Mesenchymal stem cell (in vitro differentiated cells and primary cell): ENCODE data around the gene CPXM2. TPM values are rescaled to one million over a fixed set of nuclear protein-coding genes. Genes with fewer than 3 reads are reported as not detected.

Source experiments
- DNase-seq: peaks from one replicate; pipeline ENCODE4 v3.0.0-alpha.2; 2013
- H2AFZ ChIP-seq: one replicate; pipeline ENCODE4 v1.6.1; 2013; ENCODE audit warnings: low read depth, mild to moderate bottlenecking, control low read depth, inconsistent platforms, low read length, moderate library complexity
- H2AK5ac ChIP-seq: 2 replicates; pipeline ENCODE4 v1.6.1; 2013; ENCODE audit warnings: low read length, moderate library complexity, mild to moderate bottlenecking, inconsistent platforms; ENCODE audit not compliant: severe bottlenecking
- H2BK120ac ChIP-seq: one replicate; pipeline ENCODE4 v1.6.1; 2013; ENCODE audit warnings: low read depth, mild to moderate bottlenecking, inconsistent platforms, low read length, moderate library complexity
- H2BK12ac ChIP-seq, 2 experiments: one replicate each; pipeline ENCODE4 v1.6.1; 2013; ENCODE audit warnings: inconsistent platforms in 2 of 2, low read length in 2 of 2, mild to moderate bottlenecking in 2 of 2, moderate library complexity in 2 of 2, control low read depth in 1 of 2
- H2BK15ac ChIP-seq: one replicate; pipeline ENCODE4 v1.6.1; 2013; ENCODE audit warnings: mild to moderate bottlenecking, low read depth, inconsistent platforms; ENCODE audit not compliant: poor library complexity, severe bottlenecking
- H2BK5ac ChIP-seq: 2 replicates; pipeline ENCODE4 v1.6.1; 2013; ENCODE audit warnings: low read depth, mild to moderate bottlenecking, low read length, control low read depth, inconsistent platforms; ENCODE audit not compliant: poor library complexity, severe bottlenecking
- H3K14ac ChIP-seq, 2 experiments: one replicate each; pipeline ENCODE4 v1.6.1; 2013; ENCODE audit warnings: inconsistent platforms in 2 of 2, low read length in 2 of 2, control low read depth in 1 of 2, mild to moderate bottlenecking in 1 of 2, moderate library complexity in 1 of 2
- H3K18ac ChIP-seq, 2 experiments: one replicate each; pipeline ENCODE4 v1.6.1; 2013; ENCODE audit warnings: inconsistent platforms in 2 of 2, low read length in 2 of 2, control low read depth in 1 of 2, low read depth in 1 of 2, mild to moderate bottlenecking in 1 of 2
- H3K23ac ChIP-seq, 2 experiments: one replicate each; pipeline ENCODE4 v1.6.1; 2013; ENCODE audit warnings: inconsistent platforms in 2 of 2, low read length in 2 of 2, mild to moderate bottlenecking in 2 of 2, moderate library complexity in 2 of 2, control low read depth in 1 of 2
- H3K27ac ChIP-seq: 2 replicates; pipeline ENCODE4 v1.5.1; 2013; ENCODE audit warnings: mild to moderate bottlenecking, moderate library complexity, low read length, control low read depth, inconsistent platforms; ENCODE audit not compliant: poor library complexity, severe bottlenecking
- H3K27me3 ChIP-seq, 2 experiments: 2 replicates each; pipeline versions ENCODE4 v1.6.1 to v1.7.0; 2013; ENCODE audit warnings: low read length in 2 of 2, mild to moderate bottlenecking in 2 of 2, moderate library complexity in 2 of 2, control low read depth in 1 of 2, inconsistent platforms in 1 of 2; ENCODE audit not compliant: control insufficient read depth in 1 of 2, insufficient read depth in 1 of 2
- H3K36me3 ChIP-seq, 2 experiments: 2 replicates each; pipeline versions ENCODE4 v1.6.1 to v1.7.0; 2013; ENCODE audit warnings: low read length in 2 of 2, control low read depth in 1 of 2, inconsistent platforms in 1 of 2, low read depth in 1 of 2, mild to moderate bottlenecking in 1 of 2; ENCODE audit not compliant: insufficient read depth in 2 of 2, control insufficient read depth in 1 of 2
- H3K4ac ChIP-seq, 2 experiments: one replicate each; pipeline ENCODE4 v1.6.1; 2013; ENCODE audit warnings: inconsistent platforms in 2 of 2, low read length in 2 of 2, mild to moderate bottlenecking in 2 of 2, moderate library complexity in 2 of 2, control low read depth in 1 of 2, low read depth in 1 of 2
- H3K4me1 ChIP-seq: 2 replicates; pipeline ENCODE4 v1.6.1; 2013; ENCODE audit warnings: low read depth, low read length, control low read depth; ENCODE audit not compliant: control insufficient read depth, insufficient read depth
- H3K4me2 ChIP-seq: 2 replicates; pipeline ENCODE4 v1.6.1; 2013; ENCODE audit warnings: low read length, mild to moderate bottlenecking, inconsistent platforms; ENCODE audit not compliant: poor library complexity, severe bottlenecking
- H3K4me3 ChIP-seq, 2 experiments: 2 replicates each; pipeline versions ENCODE4 v1.5.1 to v1.7.0; 2013; ENCODE audit warnings: low read length in 2 of 2, mild to moderate bottlenecking in 2 of 2, control low read depth in 1 of 2, low read depth in 1 of 2; ENCODE audit not compliant: insufficient read depth in 1 of 2
- H3K79me1 ChIP-seq: replicated peaks from 2 replicates; pipeline ENCODE4 v1.6.1; 2013; ENCODE audit warnings: mild to moderate bottlenecking, control low read depth, low read length, inconsistent platforms; ENCODE audit not compliant: poor library complexity, severe bottlenecking
- H3K9ac ChIP-seq: 2 replicates; pipeline ENCODE4 v1.7.0; 2013; ENCODE audit warnings: mild to moderate bottlenecking, low read length, moderate library complexity
- H3K9me3 ChIP-seq: 2 replicates; pipeline ENCODE4 v1.7.0; 2013; ENCODE audit warnings: mild to moderate bottlenecking, low read length; ENCODE audit not compliant: control insufficient read depth
- H4K8ac ChIP-seq: one replicate; pipeline ENCODE4 v1.6.1; 2013; ENCODE audit warnings: inconsistent platforms, mild to moderate bottlenecking, low read length, moderate library complexity
- H4K91ac ChIP-seq: one replicate; pipeline ENCODE4 v1.6.1; 2013; ENCODE audit warnings: mild to moderate bottlenecking, low read length, inconsistent platforms
- WGBS: methylation state at CpG from one replicate; pipeline ENCODE4 v1.1.7; 2013; ENCODE audit warnings: mixed read lengths; 5-methylcytosine and 5-hydroxymethylcytosine counted together
- polyA plus RNA-seq, 2 experiments: library from polyadenylated mRNA; stranded (reverse); fragments of 200-250 nt; gene quantifications; one replicate each; pipeline ENCODE4 v1.2.3, GENCODE V29; 2013

Gene CPXM2
- not detected for polyA plus RNA-seq (2013, experiment 1 of 2)
- 0.01 TPM for polyA plus RNA-seq (2013, experiment 2 of 2)

- H3K36me3 ChIP-seq, result no peaks in the 10 kb centered on the region
- H3K23ac ChIP-seq, result no peak within 1 kb of the TSS
- no peak within 1 kb of the TSS for H3K4ac ChIP-seq
- no peak within 1 kb of the TSS for H2AFZ ChIP-seq
- no peak within 1 kb of the TSS for H4K8ac ChIP-seq
- no peak within 1 kb of the TSS for H2BK120ac ChIP-seq
- peak within 1 kb of the TSS in 1 of 2 experiments; percentile 83 for H3K4me3 ChIP-seq
- H3K4me2 ChIP-seq, result no peak within 1 kb of the TSS
- no peak within 1 kb of the TSS for H3K18ac ChIP-seq
- no peak within 1 kb of the TSS for H3K14ac ChIP-seq
- H2AK5ac ChIP-seq, result no peak within 1 kb of the TSS
- no peak within 1 kb of the TSS for H2BK5ac ChIP-seq
- no peaks in the 10 kb centered on the region for H3K79me1 ChIP-seq
- H2BK12ac ChIP-seq, result no peak within 1 kb of the TSS
- no peak within 1 kb of the TSS for H3K27ac ChIP-seq
- no peak for DNase-seq
- no peaks in the 10 kb centered on the region for H3K9me3 ChIP-seq
- no peaks in the 10 kb centered on the region for H3K4me1 ChIP-seq
- H3K27me3 ChIP-seq, result peaks cover 27 to 42% of the 10 kb centered on the region in 2 experiments
- peak within 1 kb of the TSS; percentile 79 for H3K9ac ChIP-seq
- no peak within 1 kb of the TSS for H2BK15ac ChIP-seq
- H4K91ac ChIP-seq, result no peak within 1 kb of the TSS
- WGBS, result 2% methylated on average over 50 of the region's 80 CpGs
These were observed at the start of gene CPXM2 for GRCh38 chr10:123891144-123892071. Gene CPXM2 (minus strand): TSS chr10:123891807. CDS start chr10:123891659, 148 bp downstream.

- H3K79me1 ChIP-seq, result no peaks in the 10 kb centered on the region
- no peak overlapping the region for H2BK12ac ChIP-seq
- no peak overlapping the region for H3K18ac ChIP-seq
- H2AFZ ChIP-seq, result no peak overlapping the region
- H3K36me3 ChIP-seq, result no peaks in the 10 kb centered on the region
- H3K27me3 ChIP-seq, result peaks cover 0 to 2% of the 10 kb centered on the region in 2 experiments
- H3K4me1 ChIP-seq, result no peaks in the 10 kb centered on the region
- no peak overlapping the region for H2BK120ac ChIP-seq
- no peak overlapping the region for H4K8ac ChIP-seq
- H3K27ac ChIP-seq, result no peak overlapping the region
- H3K4me2 ChIP-seq, result no peak overlapping the region
- H3K14ac ChIP-seq, result no peak overlapping the region
- H3K9me3 ChIP-seq, result no peaks in the 10 kb centered on the region
- H2AK5ac ChIP-seq, result no peak overlapping the region
- H4K91ac ChIP-seq, result no peak overlapping the region
- no peak overlapping the region for H3K4ac ChIP-seq
- H3K4me3 ChIP-seq, result no peak overlapping the region
- no peak overlapping the region for H3K9ac ChIP-seq
- 87% methylated on average over 5 of the region's 7 CpGs for WGBS
- H2BK15ac ChIP-seq, result no peak overlapping the region
- H3K23ac ChIP-seq, result no peak overlapping the region
- H2BK5ac ChIP-seq, result no peak overlapping the region
- DNase-seq, result no peak
These were observed 48.0 kb upstream of the CPXM2 start for GRCh38 chr10:123939591-123939990.

- no peak for DNase-seq
- H3K4me3 ChIP-seq, result no peak overlapping the region
- no peak overlapping the region for H4K91ac ChIP-seq
- H3K4ac ChIP-seq, result no peak overlapping the region
- no peak overlapping the region for H3K14ac ChIP-seq
- H3K4me1 ChIP-seq, result no peaks in the 10 kb centered on the region
- H3K36me3 ChIP-seq, result no peaks in the 10 kb centered on the region
- no peak overlapping the region for H2AK5ac ChIP-seq
- H3K4me2 ChIP-seq, result no peak overlapping the region
- H3K9me3 ChIP-seq, result peaks cover 5% of the 10 kb centered on the region
- WGBS, result 77% methylated on average over 4 of the region's 4 CpGs
- no peak overlapping the region for H2BK15ac ChIP-seq
- H3K79me1 ChIP-seq, result no peaks in the 10 kb centered on the region
- no peak overlapping the region for H2BK120ac ChIP-seq
- no peak overlapping the region for H3K9ac ChIP-seq
- H3K27me3 ChIP-seq, result peaks cover 0 to 2% of the 10 kb centered on the region in 2 experiments
- no peak overlapping the region for H2AFZ ChIP-seq
- H3K18ac ChIP-seq, result no peak overlapping the region
- H2BK12ac ChIP-seq, result no peak overlapping the region
- no peak overlapping the region for H4K8ac ChIP-seq
- no peak overlapping the region for H3K27ac ChIP-seq
- no peak overlapping the region for H3K23ac ChIP-seq
- H2BK5ac ChIP-seq, result no peak overlapping the region
These were observed 47.3 kb upstream of the CPXM2 start for GRCh38 chr10:123938890-123939289.

- Histone ChIP-seq H2AFZ (no peak overlapping the region), H3K4me3 (no peak overlapping the region), H3K18ac (no peak overlapping the region), H3K14ac (no peak overlapping the region), H3K9ac (peak overlapping the region; percentile 53), H3K79me1 (no peaks in the 10 kb centered on the region), H3K4me1 (no peaks in the 10 kb centered on the region), H3K23ac (no peak overlapping the region), H2AK5ac (no peak overlapping the region), H4K91ac (no peak overlapping the region), H4K8ac (no peak overlapping the region), H3K36me3 (no peaks in the 10 kb centered on the region), H3K9me3 (peaks cover 5% of the 10 kb centered on the region), H2BK15ac (no peak overlapping the region), H3K4ac (no peak overlapping the region), H2BK120ac (no peak overlapping the region), H3K27ac (no peak overlapping the region), H2BK12ac (no peak overlapping the region), H3K27me3 (peaks cover 0 to 7% of the 10 kb centered on the region in 2 experiments), H3K4me2 (no peak overlapping the region), H2BK5ac (no peak overlapping the region)
- 70% methylated on average over 5 of the region's 5 CpGs for WGBS
- no peak for DNase-seq
These were observed 44.8 kb upstream of the CPXM2 start for GRCh38 chr10:123936426-123936825.
